ENCODE results near the gene KIF22.
A peak's percentile ranks its signal among the peaks of the same experiment; 100 is the strongest.
"Not testable (repeated sequence)": the region's sequence is repeated elsewhere in the genome, so short reads cannot be mapped to it uniquely, and the experiment has no call there.

Gene KIF22

DNA sequence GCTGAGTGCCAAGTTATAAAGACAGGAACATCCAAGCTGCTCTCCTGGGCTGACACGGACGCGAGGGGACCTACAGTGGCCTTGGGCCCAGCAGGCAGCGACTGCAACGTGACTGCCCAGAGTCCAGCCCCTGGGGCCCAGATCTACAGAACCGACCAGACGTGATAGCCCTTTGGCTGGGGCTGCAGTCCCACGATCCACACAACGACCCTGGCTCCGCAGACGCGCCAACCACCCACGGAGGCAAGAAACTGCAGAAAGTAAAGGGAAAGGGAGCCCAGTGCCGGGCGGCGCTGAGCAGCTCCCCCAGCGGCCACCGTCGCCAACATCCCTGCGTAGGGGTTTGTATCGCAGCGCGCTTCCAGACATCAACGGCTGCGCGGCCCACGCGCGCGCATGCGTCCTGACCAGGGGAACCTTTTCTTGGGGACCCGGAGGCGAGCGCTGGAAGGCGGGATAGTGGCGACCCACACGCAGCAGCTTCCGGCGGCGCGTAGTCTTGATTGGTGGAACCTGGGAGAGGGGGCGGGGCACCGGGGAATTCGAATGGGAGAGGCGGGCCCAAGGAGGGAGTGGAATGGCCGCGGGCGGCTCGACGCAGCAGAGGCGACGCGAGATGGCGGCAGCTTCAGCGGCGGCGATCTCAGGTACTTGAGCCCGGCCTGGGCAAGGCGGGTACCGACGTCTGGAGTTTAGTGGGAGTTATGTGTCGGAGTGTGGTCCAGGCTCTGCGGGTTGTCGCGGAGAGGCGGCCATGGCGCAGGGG is at the start of gene KIF22:
Gene KIF22 (plus strand): TSS at position 569 of the 766 bp plus-strand sequence. CDS start 9 bp downstream, at position 578.
- peaks cover 0 to 26% (median 24%) of the 10 kb centered on the region in 5 donors for H3K4me1 ChIP-seq (ENCODE audit: control insufficient read depth in 5 of 5, insufficient read depth in 5 of 5, low read length in 5 of 5)
- H3K27ac ChIP-seq (ENCODE audit: low read depth, low read length) = peak within 1 kb of the TSS; percentile 72
- H3K4me3 ChIP-seq (ENCODE audit: low read depth in 1 of 5, low read length in 5 of 5) = peak within 1 kb of the TSS; percentile 85 to 98 (median 92)
- H3K36me3 ChIP-seq (ENCODE audit: control insufficient read depth in 5 of 5, insufficient read depth in 5 of 5, low read length in 5 of 5) = no peaks in the 10 kb centered on the region
- peak within 1 kb of the TSS; percentile 52 to 93 (median 75) for H3K9ac ChIP-seq (ENCODE audit: low read length in 5 of 5)
- no peaks in the 10 kb centered on the region for H3K9me3 ChIP-seq (ENCODE audit: control insufficient read depth in 5 of 5, low read length in 5 of 5)
- H3K27me3 ChIP-seq (ENCODE audit: control insufficient read depth in 5 of 5, insufficient read depth in 4 of 5, low read length in 5 of 5) = no peaks in the 10 kb centered on the region

DNA sequence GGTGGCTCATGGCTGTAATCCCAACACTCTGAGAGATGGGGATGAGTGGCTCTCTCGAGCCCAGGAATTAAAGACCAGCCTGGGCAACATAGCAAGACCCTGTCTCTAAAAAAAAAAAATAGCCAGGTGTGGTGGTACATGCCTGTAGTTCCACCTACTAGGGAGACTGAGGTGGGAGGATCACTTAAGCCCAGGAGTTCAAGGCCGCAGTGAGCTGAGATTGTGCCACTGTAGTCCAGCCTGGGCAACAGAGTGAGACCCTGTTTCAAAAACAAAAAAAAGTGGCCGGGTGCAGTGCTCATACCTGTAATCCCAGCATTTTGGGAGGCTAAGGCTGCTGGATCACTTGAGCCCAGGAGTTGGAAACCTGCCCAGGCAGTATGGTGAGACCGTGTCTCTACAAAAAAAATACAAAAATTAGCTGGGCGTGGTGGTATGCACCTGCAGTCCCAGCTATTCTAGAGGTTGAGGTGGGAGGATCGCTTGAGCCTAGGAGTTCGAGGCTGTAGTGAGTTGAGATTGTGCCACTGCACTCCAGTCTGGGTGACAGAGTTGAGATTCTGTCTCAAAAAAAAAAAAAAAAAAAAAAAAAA is 47.8 kb upstream of the KIF22 start:
- H3K9me3 ChIP-seq (ENCODE audit: control insufficient read depth in 5 of 5, low read length in 5 of 5) = peaks cover 0 to 2% (median 0%) of the 10 kb centered on the region in 5 donors
- no peak overlapping the region for H3K4me3 ChIP-seq (ENCODE audit: low read depth in 1 of 5, low read length in 5 of 5)
- H3K27me3 ChIP-seq (ENCODE audit: control insufficient read depth in 5 of 5, insufficient read depth in 4 of 5, low read length in 5 of 5) = no peaks in the 10 kb centered on the region
- peaks cover 0 to 8% (median 0%) of the 10 kb centered on the region in 5 donors for H3K4me1 ChIP-seq (ENCODE audit: control insufficient read depth in 5 of 5, insufficient read depth in 5 of 5, low read length in 5 of 5)
- no peak overlapping the region for H3K27ac ChIP-seq (ENCODE audit: low read depth, low read length)
- H3K9ac ChIP-seq (ENCODE audit: low read length in 5 of 5) = no peak overlapping the region
- H3K36me3 ChIP-seq (ENCODE audit: control insufficient read depth in 5 of 5, insufficient read depth in 5 of 5, low read length in 5 of 5) = no peaks in the 10 kb centered on the region

DNA sequence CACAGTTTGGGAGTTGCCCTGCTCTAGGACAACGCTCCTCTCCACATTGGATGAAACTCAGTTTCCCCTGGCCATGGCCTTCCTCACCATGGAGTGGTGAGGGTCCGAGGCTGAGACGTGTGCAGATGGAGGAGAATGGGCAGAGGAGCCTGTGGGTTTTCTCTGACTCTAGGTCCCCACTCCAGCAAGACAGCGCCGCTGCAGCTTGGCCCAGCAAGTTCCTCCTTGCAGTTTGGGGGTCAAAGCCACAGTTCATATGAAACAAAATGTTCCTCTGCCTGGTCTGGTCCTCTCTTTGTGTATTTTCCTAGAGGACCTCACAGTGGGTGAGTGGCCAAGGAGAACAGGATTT is 47.1 kb upstream of the KIF22 start:
- H3K9ac ChIP-seq (ENCODE audit: low read length in 5 of 5) = no peak overlapping the region
- H3K36me3 ChIP-seq (ENCODE audit: control insufficient read depth in 5 of 5, insufficient read depth in 5 of 5, low read length in 5 of 5) = no peaks in the 10 kb centered on the region
- no peaks in the 10 kb centered on the region for H3K27me3 ChIP-seq (ENCODE audit: control insufficient read depth in 5 of 5, insufficient read depth in 4 of 5, low read length in 5 of 5)
- H3K27ac ChIP-seq (ENCODE audit: low read depth, low read length) = no peak overlapping the region
- H3K9me3 ChIP-seq (ENCODE audit: control insufficient read depth in 5 of 5, low read length in 5 of 5) = peaks cover 0 to 2% (median 0%) of the 10 kb centered on the region in 5 donors
- H3K4me1 ChIP-seq (ENCODE audit: control insufficient read depth in 5 of 5, insufficient read depth in 5 of 5, low read length in 5 of 5) = peaks cover 0 to 8% (median 0%) of the 10 kb centered on the region in 5 donors
- no peak overlapping the region for H3K4me3 ChIP-seq (ENCODE audit: low read depth in 1 of 5, low read length in 5 of 5)

DNA sequence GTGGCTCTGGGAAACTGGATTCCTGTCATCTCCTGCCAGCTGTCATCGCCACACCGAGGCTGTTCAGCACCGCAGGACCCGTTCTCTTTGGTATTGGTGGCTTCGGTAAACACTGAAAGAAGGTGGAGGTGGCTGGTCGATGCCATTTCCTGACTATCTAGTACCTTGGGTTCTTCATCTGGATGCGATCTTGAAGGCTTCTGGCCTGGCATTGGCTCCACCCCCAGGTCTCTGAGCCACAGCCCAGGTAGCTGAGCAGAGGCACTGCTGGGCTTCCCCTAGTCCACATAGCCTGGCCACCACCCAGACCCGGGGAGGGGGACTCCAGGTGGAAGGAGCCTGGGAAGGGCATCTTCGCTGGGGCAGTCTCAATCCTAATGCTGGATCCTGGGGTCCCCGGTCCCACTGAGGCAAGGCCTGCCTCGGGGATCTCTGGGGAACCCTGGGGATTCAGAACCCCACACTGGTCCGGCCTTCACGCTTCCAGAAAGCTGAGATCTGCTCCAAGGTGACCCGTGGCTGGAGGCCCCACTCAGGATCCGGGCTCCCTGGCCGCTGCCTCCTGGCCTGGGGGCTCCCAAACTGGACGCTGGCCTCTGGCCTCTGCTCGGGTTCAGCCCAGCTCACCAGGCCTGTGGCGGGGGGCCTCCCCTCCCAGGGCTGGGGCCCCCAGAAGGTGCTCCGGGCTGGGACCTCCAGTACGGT is 46.6 kb upstream of the KIF22 start:
- Histone ChIP-seq H3K36me3 (ENCODE audit: control insufficient read depth in 5 of 5, insufficient read depth in 5 of 5, low read length in 5 of 5) (no peaks in the 10 kb centered on the region), H3K4me3 (ENCODE audit: low read depth in 1 of 5, low read length in 5 of 5) (peak overlapping the region in 1 of 5 donors; percentile 64), H3K9ac (ENCODE audit: low read length in 5 of 5) (no peak overlapping the region), H3K27me3 (ENCODE audit: control insufficient read depth in 5 of 5, insufficient read depth in 4 of 5, low read length in 5 of 5) (no peaks in the 10 kb centered on the region), H3K9me3 (ENCODE audit: control insufficient read depth in 5 of 5, low read length in 5 of 5) (no peaks in the 10 kb centered on the region), H3K27ac (ENCODE audit: low read depth, low read length) (no peak overlapping the region), H3K4me1 (ENCODE audit: control insufficient read depth in 5 of 5, insufficient read depth in 5 of 5, low read length in 5 of 5) (peaks cover 0 to 8% (median 0%) of the 10 kb centered on the region in 5 donors)

DNA sequence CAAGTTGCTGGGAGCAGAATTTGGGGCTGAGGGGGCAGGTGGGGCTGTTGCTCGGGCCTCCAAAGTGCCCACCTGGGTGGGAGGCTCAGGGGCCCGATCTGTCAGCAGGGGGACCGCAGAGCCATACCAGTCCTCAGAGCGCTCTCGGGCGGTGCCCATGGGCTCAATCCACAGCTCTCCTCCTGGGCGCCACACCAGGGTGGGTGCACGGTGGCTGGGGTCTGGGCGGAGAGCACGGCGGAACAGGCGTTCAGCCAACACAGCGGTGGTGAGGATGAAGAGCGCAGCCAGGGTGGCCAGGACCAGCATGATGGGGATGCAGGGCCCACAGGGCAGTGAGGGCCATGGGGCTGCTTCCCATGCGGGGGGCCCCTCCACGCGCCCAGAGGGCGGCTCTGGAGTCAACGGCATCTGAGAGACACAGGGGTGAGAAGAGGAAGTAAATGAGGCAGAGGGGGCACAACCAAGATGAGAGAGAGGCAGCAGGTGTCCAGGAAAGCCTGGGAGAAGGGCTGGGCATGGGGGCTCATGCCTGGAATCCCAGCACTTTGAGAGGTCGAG is 45.9 kb upstream of the KIF22 start:
- H3K9ac ChIP-seq (ENCODE audit: low read length in 5 of 5) = no peak overlapping the region
- H3K9me3 ChIP-seq (ENCODE audit: control insufficient read depth in 5 of 5, low read length in 5 of 5) = no peaks in the 10 kb centered on the region
- peaks cover 0 to 8% (median 0%) of the 10 kb centered on the region in 5 donors for H3K4me1 ChIP-seq (ENCODE audit: control insufficient read depth in 5 of 5, insufficient read depth in 5 of 5, low read length in 5 of 5)
- H3K27ac ChIP-seq (ENCODE audit: low read depth, low read length) = no peak overlapping the region
- H3K4me3 ChIP-seq (ENCODE audit: low read depth in 1 of 5, low read length in 5 of 5) = peak overlapping the region; percentile 12 to 64 (median 32)
- no peaks in the 10 kb centered on the region for H3K27me3 ChIP-seq (ENCODE audit: control insufficient read depth in 5 of 5, insufficient read depth in 4 of 5, low read length in 5 of 5)
- H3K36me3 ChIP-seq (ENCODE audit: control insufficient read depth in 5 of 5, insufficient read depth in 5 of 5, low read length in 5 of 5) = no peaks in the 10 kb centered on the region

DNA sequence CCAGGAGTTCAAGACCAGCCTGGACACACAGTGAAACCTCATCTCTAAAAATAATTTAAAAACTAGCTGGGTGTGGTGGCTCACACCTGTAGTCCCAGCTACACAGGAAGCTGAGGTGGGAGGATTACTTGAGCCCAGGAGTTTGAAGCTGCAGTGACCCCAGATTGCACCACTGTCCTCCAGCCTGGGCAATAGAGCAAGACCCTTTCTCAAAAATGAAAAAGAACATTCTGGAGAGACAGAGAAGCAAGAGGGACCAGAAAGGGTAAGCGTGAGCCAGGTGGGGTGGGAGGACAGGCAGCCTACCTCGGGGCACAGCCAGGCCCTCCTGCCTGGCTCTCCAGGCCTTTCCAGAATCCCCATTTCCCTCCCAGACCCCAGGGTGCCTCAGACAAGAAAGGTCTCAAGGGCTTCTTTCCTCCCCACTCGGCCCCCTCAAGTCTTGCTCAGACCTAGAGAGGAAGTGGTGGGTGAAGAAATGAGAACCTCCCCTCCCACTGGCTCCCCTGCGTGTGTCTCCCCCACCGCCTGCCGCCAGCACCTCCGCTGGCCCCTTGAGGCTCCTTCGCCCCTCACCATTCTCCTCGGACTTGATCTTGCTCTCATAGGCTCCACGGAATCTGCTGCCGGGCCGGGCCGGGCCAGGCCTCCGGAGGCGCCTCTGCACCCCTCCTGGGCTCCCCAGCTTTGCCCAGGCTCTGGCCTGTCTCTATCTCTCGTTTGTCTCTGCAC is 45.3 kb upstream of the KIF22 start:
- Histone ChIP-seq H3K27me3 (ENCODE audit: control insufficient read depth in 5 of 5, insufficient read depth in 4 of 5, low read length in 5 of 5) (no peaks in the 10 kb centered on the region), H3K9ac (ENCODE audit: low read length in 5 of 5) (peak overlapping the region in 1 of 5 donors; percentile 45), H3K36me3 (ENCODE audit: control insufficient read depth in 5 of 5, insufficient read depth in 5 of 5, low read length in 5 of 5) (no peaks in the 10 kb centered on the region), H3K9me3 (ENCODE audit: control insufficient read depth in 5 of 5, low read length in 5 of 5) (no peaks in the 10 kb centered on the region), H3K27ac (ENCODE audit: low read depth, low read length) (no peak overlapping the region), H3K4me3 (ENCODE audit: low read depth in 1 of 5, low read length in 5 of 5) (peak overlapping the region; percentile 32 to 64 (median 53)), H3K4me1 (ENCODE audit: control insufficient read depth in 5 of 5, insufficient read depth in 5 of 5, low read length in 5 of 5) (peaks cover 0 to 8% (median 0%) of the 10 kb centered on the region in 5 donors)

DNA sequence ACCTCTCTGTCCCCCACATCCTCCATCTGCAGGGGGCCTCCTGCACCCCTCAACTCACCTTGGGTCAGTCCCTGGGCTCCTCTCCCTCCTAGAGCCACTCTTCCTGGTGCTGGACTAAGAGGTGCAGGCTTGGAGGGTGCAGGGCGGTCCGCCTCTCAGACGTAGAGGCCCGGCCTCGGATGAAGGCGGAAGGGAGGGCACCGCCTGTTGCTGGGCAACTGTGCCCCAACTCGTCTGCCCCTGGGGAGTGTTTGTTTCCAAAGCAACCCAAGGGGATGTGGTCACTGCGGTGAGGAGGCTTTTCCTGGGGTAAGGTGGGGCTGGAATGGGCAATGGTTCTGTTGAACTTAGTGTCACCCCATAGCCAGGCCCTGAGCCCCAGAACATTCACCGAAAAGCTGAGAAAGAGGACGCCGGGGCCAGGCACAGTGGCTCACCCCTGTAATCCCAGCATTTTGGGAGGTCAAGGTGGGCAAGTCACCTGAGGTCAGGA is 44.7 kb upstream of the KIF22 start, which contains the start of gene C16orf54:
Gene C16orf54 (minus strand): TSS at position 138 of the 493 bp plus-strand sequence. CDS start 1,039 bp downstream, outside the sequence.
- Histone ChIP-seq H3K4me3 (ENCODE audit: low read depth in 1 of 5, low read length in 5 of 5) (peak within 1 kb of the TSS; percentile 32 to 64 (median 53)), H3K9me3 (ENCODE audit: control insufficient read depth in 5 of 5, low read length in 5 of 5) (no peaks in the 10 kb centered on the region), H3K4me1 (ENCODE audit: control insufficient read depth in 5 of 5, insufficient read depth in 5 of 5, low read length in 5 of 5) (peaks cover 0 to 8% (median 0%) of the 10 kb centered on the region in 5 donors), H3K36me3 (ENCODE audit: control insufficient read depth in 5 of 5, insufficient read depth in 5 of 5, low read length in 5 of 5) (no peaks in the 10 kb centered on the region), H3K9ac (ENCODE audit: low read length in 5 of 5) (peak within 1 kb of the TSS in 1 of 5 donors; percentile 45), H3K27me3 (ENCODE audit: control insufficient read depth in 5 of 5, insufficient read depth in 4 of 5, low read length in 5 of 5) (no peaks in the 10 kb centered on the region), H3K27ac (ENCODE audit: low read depth, low read length) (no peak within 1 kb of the TSS)

DNA sequence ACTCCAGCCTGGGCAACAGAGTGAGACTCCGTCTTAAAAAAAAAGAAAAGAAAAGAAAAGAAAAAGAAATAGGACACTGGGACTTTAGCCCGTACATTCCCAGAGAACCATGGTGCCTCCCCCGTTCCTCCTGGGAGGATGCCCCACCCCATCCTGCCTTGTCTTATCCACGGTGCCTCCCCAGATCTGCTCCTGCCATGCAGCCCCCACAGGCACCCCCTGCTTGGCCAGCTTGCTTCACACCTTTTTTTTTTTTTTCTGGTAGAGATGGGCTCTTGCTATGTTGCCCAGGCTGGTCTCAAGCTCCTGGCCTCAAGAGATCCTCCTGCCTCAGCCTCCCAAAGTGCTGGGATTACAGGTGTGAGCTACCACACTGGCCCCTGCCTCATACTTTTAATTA is 44.0 kb upstream of the KIF22 start:
- H3K9me3 ChIP-seq (ENCODE audit: control insufficient read depth in 5 of 5, low read length in 5 of 5); H3K9ac ChIP-seq (ENCODE audit: low read length in 5 of 5); H3K27me3 ChIP-seq (ENCODE audit: control insufficient read depth in 5 of 5, insufficient read depth in 4 of 5, low read length in 5 of 5); H3K27ac ChIP-seq (ENCODE audit: low read depth, low read length); H3K36me3 ChIP-seq (ENCODE audit: control insufficient read depth in 5 of 5, insufficient read depth in 5 of 5, low read length in 5 of 5); H3K4me3 ChIP-seq (ENCODE audit: low read depth in 1 of 5, low read length in 5 of 5); H3K4me1 ChIP-seq (ENCODE audit: control insufficient read depth in 5 of 5, insufficient read depth in 5 of 5, low read length in 5 of 5): not testable (repeated sequence)

DNA sequence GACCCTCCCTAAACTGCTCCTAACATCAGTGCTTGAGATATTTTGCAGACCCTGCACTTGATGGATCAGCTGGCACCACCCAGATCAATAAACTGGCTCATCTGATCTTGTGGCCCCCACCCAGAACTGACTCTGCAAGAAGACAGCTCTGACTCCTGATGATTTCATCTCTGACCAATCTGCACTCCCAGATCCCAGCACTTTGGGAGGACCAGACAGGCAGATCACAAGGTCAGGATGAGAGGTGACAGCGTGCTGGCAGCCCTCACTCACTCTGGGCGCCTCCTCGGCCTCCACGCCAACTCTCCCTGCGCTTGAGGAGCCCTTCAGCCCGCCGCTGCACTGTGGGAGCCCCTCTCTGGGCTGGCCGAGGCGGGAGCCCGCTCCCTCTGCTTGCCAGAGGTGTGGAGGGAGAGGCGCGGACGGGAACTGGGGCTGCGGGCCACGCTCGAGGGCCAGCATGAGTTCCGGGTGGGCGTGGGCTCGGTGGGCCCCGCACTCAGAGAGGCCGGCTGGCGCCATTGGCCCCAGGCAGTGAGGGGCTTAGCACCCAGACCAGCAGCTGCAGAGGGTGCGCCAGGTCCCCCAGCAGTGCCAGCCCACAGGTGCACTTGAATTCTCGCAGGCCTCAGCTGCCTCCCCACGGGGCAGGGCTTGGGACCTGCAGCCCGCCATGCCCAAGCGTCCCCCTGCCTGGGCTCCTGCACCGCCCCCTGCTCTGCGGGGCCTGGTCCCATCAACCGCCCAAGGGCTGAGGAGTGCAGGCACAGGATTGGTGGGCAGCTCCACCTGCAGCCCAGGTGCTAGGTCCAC is 42.4 kb upstream of the KIF22 start:
- H3K36me3 ChIP-seq (ENCODE audit: control insufficient read depth in 5 of 5, insufficient read depth in 5 of 5, low read length in 5 of 5) = no peaks in the 10 kb centered on the region
- no peak overlapping the region for H3K4me3 ChIP-seq (ENCODE audit: low read depth in 1 of 5, low read length in 5 of 5)
- no peak overlapping the region for H3K27ac ChIP-seq (ENCODE audit: low read depth, low read length)
- H3K9me3 ChIP-seq (ENCODE audit: control insufficient read depth in 5 of 5, low read length in 5 of 5) = no peaks in the 10 kb centered on the region
- no peak overlapping the region for H3K9ac ChIP-seq (ENCODE audit: low read length in 5 of 5)
- no peaks in the 10 kb centered on the region for H3K27me3 ChIP-seq (ENCODE audit: control insufficient read depth in 5 of 5, insufficient read depth in 4 of 5, low read length in 5 of 5)
- peaks cover 0 to 8% (median 0%) of the 10 kb centered on the region in 5 donors for H3K4me1 ChIP-seq (ENCODE audit: control insufficient read depth in 5 of 5, insufficient read depth in 5 of 5, low read length in 5 of 5)
